ENCODE results near the gene PRG3.

The PRG3 gene

GRCh38 chr11:57421805-57422204, 40.9 kb upstream of the PRG3 start:
- Histone ChIP-seq H3K4me1 (ENCODE audit: insufficient read depth, low read length) (peaks cover 8% of the 10 kb centered on the region), H3K4me3 (ENCODE audit: low read length) (no peak overlapping the region), H3K9ac (ENCODE audit: low read depth, low read length) (no peak overlapping the region), H3K27me3 (ENCODE audit: insufficient read depth, low read length) (peaks cover 13% of the 10 kb centered on the region), H3K9me3 (ENCODE audit: insufficient read depth, low read depth, low read length) (no peaks in the 10 kb centered on the region), H3K36me3 (ENCODE audit: insufficient read depth, low read depth, low read length) (peaks cover 60% of the 10 kb centered on the region), H3K27ac (ENCODE audit: low read length) (no peak overlapping the region)

GRCh38 chr11:57421066-57421465, 40.1 kb upstream of the PRG3 start:
- no peak overlapping the region for H3K27ac ChIP-seq (ENCODE audit: low read length)
- no peak overlapping the region for H3K9ac ChIP-seq (ENCODE audit: low read depth, low read length)
- no peaks in the 10 kb centered on the region for H3K9me3 ChIP-seq (ENCODE audit: insufficient read depth, low read depth, low read length)
- H3K27me3 ChIP-seq (ENCODE audit: insufficient read depth, low read length), result peaks cover 6% of the 10 kb centered on the region
- no peak overlapping the region for H3K4me3 ChIP-seq (ENCODE audit: low read length)
- peaks cover 67% of the 10 kb centered on the region for H3K36me3 ChIP-seq (ENCODE audit: insufficient read depth, low read depth, low read length)
- H3K4me1 ChIP-seq (ENCODE audit: insufficient read depth, low read length), result peaks cover 3% of the 10 kb centered on the region

DNA sequence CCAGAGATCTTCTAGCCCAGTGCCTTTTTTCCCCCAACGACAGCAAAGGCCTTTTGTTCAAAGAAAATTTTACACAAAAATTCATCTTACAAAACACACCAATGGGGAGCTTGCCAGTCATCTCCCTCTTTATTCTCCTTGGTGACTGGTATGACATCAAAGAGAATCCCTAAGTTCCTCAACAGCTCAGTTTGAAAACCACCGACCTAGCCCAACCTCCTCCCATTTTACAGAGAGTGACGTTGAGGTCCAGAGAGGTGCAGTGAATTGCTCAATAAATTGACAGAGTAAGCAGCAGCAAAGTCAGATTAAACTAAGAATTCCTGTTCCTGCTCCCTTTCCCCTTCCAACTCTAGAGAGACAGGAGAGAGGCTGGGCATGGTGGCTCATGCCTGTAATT, 38.2 kb upstream of the PRG3 start:
- Histone ChIP-seq H3K36me3 (ENCODE audit: insufficient read depth, low read depth, low read length) (peaks cover 72% of the 10 kb centered on the region), H3K27ac (ENCODE audit: low read length) (no peak overlapping the region), H3K9ac (ENCODE audit: low read depth, low read length) (no peak overlapping the region), H3K9me3 (ENCODE audit: insufficient read depth, low read depth, low read length) (no peaks in the 10 kb centered on the region), H3K4me1 (ENCODE audit: insufficient read depth, low read length) (no peaks in the 10 kb centered on the region), H3K4me3 (ENCODE audit: low read length) (no peak overlapping the region), H3K27me3 (ENCODE audit: insufficient read depth, low read length) (no peaks in the 10 kb centered on the region)

- H3K27me3 ChIP-seq (ENCODE audit: insufficient read depth, low read length), result no peaks in the 10 kb centered on the region
- no peaks in the 10 kb centered on the region for H3K9me3 ChIP-seq (ENCODE audit: insufficient read depth, low read depth, low read length)
- no peak overlapping the region for H3K4me3 ChIP-seq (ENCODE audit: low read length)
- H3K36me3 ChIP-seq (ENCODE audit: insufficient read depth, low read depth, low read length), result peaks cover 74% of the 10 kb centered on the region
- H3K27ac ChIP-seq (ENCODE audit: low read length), result no peak overlapping the region
- no peaks in the 10 kb centered on the region for H3K4me1 ChIP-seq (ENCODE audit: insufficient read depth, low read length)
- H3K9ac ChIP-seq (ENCODE audit: low read depth, low read length), result no peak overlapping the region
Observed at GRCh38 chr11:57418131-57418530, 37.2 kb upstream of the PRG3 start.

DNA sequence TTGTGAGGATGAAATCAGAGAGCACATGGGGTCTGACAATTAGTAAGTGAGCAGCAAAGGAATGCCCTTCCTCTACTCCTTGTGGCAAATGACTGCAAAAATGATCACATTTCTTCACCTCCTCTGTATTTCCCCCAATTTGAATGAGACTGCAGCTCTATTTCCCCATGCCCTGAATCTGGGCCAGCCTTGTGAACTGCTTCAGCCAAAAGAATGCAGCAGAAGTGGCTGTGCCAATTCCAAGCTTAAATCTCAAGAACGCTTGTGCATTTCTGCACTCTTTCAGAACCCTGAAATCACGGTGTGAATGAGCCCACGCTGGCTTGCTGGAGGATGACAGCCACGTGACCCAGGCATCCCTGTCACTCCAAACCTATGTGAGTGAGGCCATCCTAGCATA, 36.1 kb upstream of the PRG3 start:
- Histone ChIP-seq H3K9me3 (ENCODE audit: insufficient read depth, low read depth, low read length) (no peaks in the 10 kb centered on the region), H3K9ac (ENCODE audit: low read depth, low read length) (no peak overlapping the region), H3K27ac (ENCODE audit: low read length) (no peak overlapping the region), H3K4me1 (ENCODE audit: insufficient read depth, low read length) (no peaks in the 10 kb centered on the region), H3K4me3 (ENCODE audit: low read length) (no peak overlapping the region), H3K36me3 (ENCODE audit: insufficient read depth, low read depth, low read length) (peaks cover 72% of the 10 kb centered on the region), H3K27me3 (ENCODE audit: insufficient read depth, low read length) (no peaks in the 10 kb centered on the region)

GRCh38 chr11:57416436-57416835, 35.5 kb upstream of the PRG3 start:
- Histone ChIP-seq H3K4me3 (ENCODE audit: low read length) (no peak overlapping the region), H3K4me1 (ENCODE audit: insufficient read depth, low read length) (no peaks in the 10 kb centered on the region), H3K27ac (ENCODE audit: low read length) (no peak overlapping the region), H3K27me3 (ENCODE audit: insufficient read depth, low read length) (no peaks in the 10 kb centered on the region), H3K36me3 (ENCODE audit: insufficient read depth, low read depth, low read length) (peaks cover 72% of the 10 kb centered on the region), H3K9ac (ENCODE audit: low read depth, low read length) (no peak overlapping the region), H3K9me3 (ENCODE audit: insufficient read depth, low read depth, low read length) (no peaks in the 10 kb centered on the region)

DNA sequence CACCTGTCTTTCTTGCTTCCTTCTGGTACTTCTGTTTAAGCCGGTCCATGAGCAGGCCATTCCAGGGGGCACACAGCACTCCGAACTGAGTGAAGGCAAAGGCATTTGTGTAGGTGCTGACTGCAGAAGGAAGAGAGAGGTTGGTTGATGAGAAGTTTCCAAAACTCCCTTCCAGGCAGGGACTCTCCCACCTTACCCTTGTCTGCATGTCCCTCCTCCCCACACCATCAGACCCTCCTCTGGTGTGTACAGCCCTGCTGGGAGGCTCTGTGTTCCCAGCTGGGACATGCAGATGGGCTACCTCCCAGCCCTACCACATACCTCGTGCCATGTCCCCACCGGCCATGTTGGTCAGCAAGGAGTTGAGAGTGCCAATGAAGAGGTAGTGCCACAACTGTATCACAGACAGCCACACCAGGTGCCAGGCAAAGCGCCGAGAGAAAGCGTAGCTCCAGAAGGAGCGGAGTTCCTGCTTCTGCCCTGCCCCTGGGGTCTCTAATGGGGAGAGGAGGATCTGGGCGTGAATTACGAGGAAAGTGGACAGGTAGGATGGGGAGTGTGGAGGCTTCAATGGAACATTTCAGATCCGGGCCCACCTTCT, 33.8 kb upstream of the PRG3 start:
- H3K27me3 ChIP-seq (ENCODE audit: insufficient read depth, low read length), result no peaks in the 10 kb centered on the region
- no peak overlapping the region for H3K27ac ChIP-seq (ENCODE audit: low read length)
- H3K4me1 ChIP-seq (ENCODE audit: insufficient read depth, low read length), result no peaks in the 10 kb centered on the region
- peaks cover 72% of the 10 kb centered on the region for H3K36me3 ChIP-seq (ENCODE audit: insufficient read depth, low read depth, low read length)
- H3K4me3 ChIP-seq (ENCODE audit: low read length), result no peak overlapping the region
- no peak overlapping the region for H3K9ac ChIP-seq (ENCODE audit: low read depth, low read length)
- no peaks in the 10 kb centered on the region for H3K9me3 ChIP-seq (ENCODE audit: insufficient read depth, low read depth, low read length)

DNA sequence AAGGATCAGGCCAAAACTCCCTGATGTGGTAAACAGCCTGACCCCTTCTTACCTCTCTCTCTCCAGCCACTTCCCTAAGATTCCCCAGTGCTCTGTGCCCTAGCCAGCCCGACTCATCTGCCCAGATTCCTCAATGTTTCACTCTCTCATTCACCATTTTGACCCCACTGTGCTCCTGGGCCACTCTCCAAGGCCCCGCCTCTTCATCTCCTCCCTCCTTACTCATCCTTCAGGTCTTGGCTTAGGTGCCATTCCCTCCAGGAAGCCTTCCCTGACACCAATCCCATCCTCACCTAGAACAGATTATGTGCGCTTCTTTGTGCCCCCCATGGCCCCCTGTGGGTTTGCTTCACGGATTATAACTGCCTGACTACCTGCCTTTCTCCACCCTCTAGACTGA, 32.7 kb upstream of the PRG3 start:
- no peak overlapping the region for H3K9ac ChIP-seq (ENCODE audit: low read depth, low read length)
- no peaks in the 10 kb centered on the region for H3K9me3 ChIP-seq (ENCODE audit: insufficient read depth, low read depth, low read length)
- no peak overlapping the region for H3K4me3 ChIP-seq (ENCODE audit: low read length)
- H3K27ac ChIP-seq (ENCODE audit: low read length), result no peak overlapping the region
- peaks cover 82% of the 10 kb centered on the region for H3K36me3 ChIP-seq (ENCODE audit: insufficient read depth, low read depth, low read length)
- no peaks in the 10 kb centered on the region for H3K4me1 ChIP-seq (ENCODE audit: insufficient read depth, low read length)
- no peaks in the 10 kb centered on the region for H3K27me3 ChIP-seq (ENCODE audit: insufficient read depth, low read length)

GRCh38 chr11:57410287-57410686, 29.3 kb upstream of the PRG3 start:
- Histone ChIP-seq H3K36me3 (ENCODE audit: insufficient read depth, low read depth, low read length) (peaks cover 70% of the 10 kb centered on the region), H3K27me3 (ENCODE audit: insufficient read depth, low read length) (no peaks in the 10 kb centered on the region), H3K4me3 (ENCODE audit: low read length) (no peak overlapping the region), H3K4me1 (ENCODE audit: insufficient read depth, low read length) (no peaks in the 10 kb centered on the region), H3K9me3 (ENCODE audit: insufficient read depth, low read depth, low read length) (no peaks in the 10 kb centered on the region), H3K9ac (ENCODE audit: low read depth, low read length) (no peak overlapping the region), H3K27ac (ENCODE audit: low read length) (no peak overlapping the region)

DNA sequence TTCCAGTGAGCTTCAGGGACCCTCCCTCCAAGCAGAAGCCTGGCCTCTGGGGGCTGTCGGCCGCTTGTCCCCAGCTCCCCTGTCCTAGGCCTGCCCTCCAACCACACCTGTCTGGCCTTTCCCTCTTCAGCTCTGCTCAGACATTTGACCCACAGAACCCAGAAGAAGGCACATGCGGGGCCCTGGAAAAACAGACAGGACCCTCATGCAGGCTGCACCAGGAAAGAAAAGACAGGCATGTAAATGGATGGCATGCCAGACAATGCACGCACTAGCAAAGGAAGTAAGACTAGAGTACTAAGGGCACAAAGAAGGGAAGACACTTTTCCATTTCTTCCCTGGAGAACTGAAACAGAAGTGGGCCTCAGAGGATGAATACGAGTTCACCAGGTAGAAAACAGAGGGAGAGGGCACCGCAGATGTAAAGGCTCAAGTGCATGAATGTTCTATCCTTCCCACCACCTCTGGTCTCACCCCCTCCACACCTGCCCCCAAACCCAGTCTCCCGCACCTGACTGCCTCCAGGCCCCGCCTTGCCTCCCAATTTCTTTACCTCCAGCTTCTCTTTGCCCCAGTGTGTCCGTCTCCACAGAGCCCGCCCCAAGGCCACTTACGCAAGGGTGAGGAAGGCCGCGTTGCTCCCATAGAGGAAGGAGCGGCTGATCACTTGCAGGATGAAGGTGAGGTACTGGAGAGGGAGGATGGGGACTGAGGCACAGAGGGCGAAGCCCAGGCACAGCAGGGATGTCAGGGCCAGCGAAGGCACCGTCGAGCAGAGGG, 28.6 kb upstream of the PRG3 start:
- Histone ChIP-seq H3K36me3 (ENCODE audit: insufficient read depth, low read depth, low read length) (peaks cover 62% of the 10 kb centered on the region), H3K27me3 (ENCODE audit: insufficient read depth, low read length) (no peaks in the 10 kb centered on the region), H3K9me3 (ENCODE audit: insufficient read depth, low read depth, low read length) (no peaks in the 10 kb centered on the region), H3K27ac (ENCODE audit: low read length) (no peak overlapping the region), H3K9ac (ENCODE audit: low read depth, low read length) (no peak overlapping the region), H3K4me1 (ENCODE audit: insufficient read depth, low read length) (no peaks in the 10 kb centered on the region), H3K4me3 (ENCODE audit: low read length) (no peak overlapping the region)

DNA sequence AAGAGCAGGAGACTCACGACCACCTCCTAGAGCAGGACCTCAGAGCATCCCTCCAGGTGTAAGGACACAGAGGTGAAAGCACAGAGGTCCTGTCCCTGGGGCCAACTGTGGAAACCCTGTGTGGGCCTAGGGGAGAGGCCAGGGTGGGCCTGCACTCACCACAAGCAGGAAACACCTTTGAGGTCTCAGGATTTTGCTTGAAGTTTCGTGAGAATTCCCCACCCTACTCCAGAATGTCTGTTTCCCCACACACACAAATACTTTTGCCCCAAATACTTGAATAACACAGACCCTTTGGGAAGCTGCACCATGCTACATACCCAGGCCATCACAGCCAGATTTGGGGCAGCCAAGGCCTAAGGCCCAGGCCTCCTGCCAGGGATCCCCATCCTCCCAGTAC, 27.8 kb upstream of the PRG3 start:
- peaks cover 56% of the 10 kb centered on the region for H3K36me3 ChIP-seq (ENCODE audit: insufficient read depth, low read depth, low read length)
- H3K9me3 ChIP-seq (ENCODE audit: insufficient read depth, low read depth, low read length), result no peaks in the 10 kb centered on the region
- no peak overlapping the region for H3K27ac ChIP-seq (ENCODE audit: low read length)
- H3K4me1 ChIP-seq (ENCODE audit: insufficient read depth, low read length), result no peaks in the 10 kb centered on the region
- H3K27me3 ChIP-seq (ENCODE audit: insufficient read depth, low read length), result no peaks in the 10 kb centered on the region
- no peak overlapping the region for H3K4me3 ChIP-seq (ENCODE audit: low read length)
- no peak overlapping the region for H3K9ac ChIP-seq (ENCODE audit: low read depth, low read length)

DNA sequence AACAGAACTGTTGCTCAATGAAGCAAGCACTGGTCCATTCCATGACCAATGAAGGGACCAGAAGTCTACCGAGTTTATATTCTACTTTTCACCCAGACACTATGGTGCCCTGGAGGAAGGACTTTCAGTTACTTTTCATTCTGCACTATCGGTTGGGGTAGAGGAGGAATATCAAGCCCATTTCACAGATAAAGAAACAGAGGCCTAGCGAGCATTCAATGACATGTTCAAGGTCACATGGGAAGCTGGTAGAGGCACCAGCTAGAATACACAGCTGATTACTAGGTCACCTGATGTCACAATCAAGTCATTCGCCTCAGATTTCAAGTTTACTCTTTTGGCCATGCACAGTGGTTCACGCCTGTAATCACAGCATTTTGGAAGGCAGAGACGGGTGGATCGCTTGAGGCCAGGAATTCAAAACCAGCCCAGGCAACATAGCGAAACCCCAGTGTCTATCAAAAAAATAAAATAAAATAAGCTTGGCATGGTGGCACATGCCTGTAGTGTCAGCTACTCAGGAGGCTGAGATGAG, 27.1 kb upstream of the PRG3 start:
- H3K36me3 ChIP-seq (ENCODE audit: insufficient read depth, low read depth, low read length), result peaks cover 49% of the 10 kb centered on the region

More for the DNA sequence above, 27.1 kb upstream of the PRG3 start:
- Histone ChIP-seq H3K4me3 (ENCODE audit: low read length) (no peak overlapping the region), H3K27me3 (ENCODE audit: insufficient read depth, low read length) (no peaks in the 10 kb centered on the region), H3K27ac (ENCODE audit: low read length) (no peak overlapping the region), H3K4me1 (ENCODE audit: insufficient read depth, low read length) (no peaks in the 10 kb centered on the region), H3K9me3 (ENCODE audit: insufficient read depth, low read depth, low read length) (no peaks in the 10 kb centered on the region), H3K9ac (ENCODE audit: low read depth, low read length) (no peak overlapping the region)

All from iPS-20b (cell line).